NCI-H187 treated with DMSO at 0.1 percent for 48 hours (cell line): Measurements from ENCODE around the gene SAMD3.
"Not testable (repeated sequence)": the region's sequence is repeated elsewhere in the genome, so short reads cannot be mapped to it uniquely, and the experiment has no call there.

Experiments used
- DNase-seq: peaks from one replicate; lab custom pipeline; 2025; lab: John Stamatoyannopoulos, UW

The SAMD3 gene, protein sequence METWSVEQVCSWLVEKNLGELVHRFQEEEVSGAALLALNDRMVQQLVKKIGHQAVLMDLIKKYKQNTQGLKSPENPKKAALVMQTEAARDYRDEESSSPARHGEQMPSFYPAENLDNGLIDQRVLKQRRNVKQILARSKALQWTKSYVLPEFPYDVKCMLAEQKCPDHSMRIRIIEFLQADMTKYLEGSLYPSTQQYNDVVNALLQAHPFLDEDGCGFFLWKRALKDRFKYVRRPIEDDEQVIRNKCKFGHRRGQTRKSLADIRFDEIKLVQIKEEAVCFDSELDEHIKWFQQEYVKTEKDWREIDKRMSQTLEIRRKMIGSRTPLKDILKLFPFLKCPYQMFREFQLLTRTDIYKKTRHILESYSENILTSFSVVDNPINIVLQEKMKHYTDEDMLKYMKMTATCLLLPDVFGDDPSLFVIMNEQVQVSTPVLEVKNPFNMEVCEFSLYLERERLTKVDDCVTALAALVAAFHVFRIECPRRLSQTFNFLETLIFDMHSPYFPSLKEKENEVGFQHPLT

DNA sequence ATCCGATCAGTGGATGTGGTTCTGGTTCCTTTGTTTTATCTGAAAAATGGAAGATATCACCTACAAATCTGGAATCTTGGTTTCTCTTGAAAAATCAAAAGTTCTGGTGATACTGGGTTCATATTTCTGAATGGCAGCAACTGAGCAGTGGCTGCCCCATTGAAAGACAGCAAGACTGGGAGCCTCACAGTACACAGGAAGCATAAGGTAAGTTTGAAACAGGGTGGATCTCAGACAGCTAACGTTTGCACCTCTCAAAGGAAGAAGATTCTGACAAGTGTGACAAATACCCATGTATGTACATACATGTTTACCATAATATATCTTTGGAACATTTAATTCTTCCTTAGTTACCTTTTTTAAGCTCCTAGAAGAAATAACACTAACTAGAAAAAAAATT, at the start of gene SAMD3:
TSS of gene SAMD3 (minus strand) at position 177 of the 400 bp plus-strand sequence. CDS start 7,678 bp downstream, outside the sequence.
- no peak for DNase-seq

- DNase-seq: no peak
Observed at GRCh38 chr6:130269969-130270635, 47.4 kb upstream of the SAMD3 start.

- DNase-seq: not testable (repeated sequence)
Observed at GRCh38 chr6:130265553-130265952, 42.8 kb upstream of the SAMD3 start.

GRCh38 chr6:130262008-130262407, 39.3 kb upstream of the SAMD3 start:
- DNase-seq: no peak

DNA sequence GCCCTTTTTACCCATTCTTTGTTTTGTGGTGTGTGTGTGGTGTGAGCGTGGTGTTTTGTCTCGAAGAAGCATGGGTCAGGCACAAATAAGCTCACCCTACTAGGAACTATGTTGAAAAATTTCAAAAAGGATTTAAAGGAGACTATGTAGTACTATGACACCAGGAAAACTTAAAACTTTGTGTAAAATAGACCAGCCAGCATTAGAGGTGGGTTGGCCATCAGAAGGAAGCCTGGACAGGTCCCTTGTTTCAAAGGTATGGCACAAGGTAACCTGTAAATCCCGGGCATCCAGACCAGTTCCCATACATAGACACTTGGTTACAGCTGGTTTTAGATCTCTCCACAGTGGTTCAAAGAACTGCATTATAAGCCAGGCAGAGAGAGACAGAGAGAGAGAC, 38.8 kb upstream of the SAMD3 start:
- not testable (repeated sequence) for DNase-seq

DNA sequence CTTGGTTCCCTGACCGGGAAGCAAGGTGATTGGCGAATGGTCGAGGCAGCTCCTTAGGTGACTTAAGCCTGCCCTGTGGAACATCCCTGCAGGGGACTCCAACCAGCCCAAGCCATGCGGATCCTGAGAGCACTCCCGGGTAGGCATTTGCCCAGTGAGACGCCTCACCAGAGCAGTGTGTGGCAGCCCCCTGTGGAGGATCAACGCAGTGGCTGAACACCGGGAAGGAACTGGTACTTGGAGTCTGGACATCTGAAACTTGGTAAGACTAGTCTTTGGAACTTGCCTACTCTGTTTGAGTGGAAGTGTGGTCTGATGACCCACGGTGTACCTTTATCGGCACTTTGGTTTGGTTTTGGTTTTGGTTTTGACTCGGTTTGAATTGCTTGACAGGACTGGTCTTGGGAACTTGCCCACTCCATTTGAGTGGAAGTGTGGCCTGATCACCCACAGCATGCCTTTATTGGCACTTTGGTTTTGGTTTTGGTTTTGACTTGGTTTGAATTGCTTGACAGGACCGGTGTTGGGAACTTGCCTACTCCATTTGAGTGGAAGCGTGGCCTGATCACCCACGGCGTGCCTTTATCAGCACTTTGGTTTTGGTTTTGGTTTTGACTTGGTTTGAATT, 38.0 kb upstream of the SAMD3 start:
- DNase-seq: not testable (repeated sequence)

DNA sequence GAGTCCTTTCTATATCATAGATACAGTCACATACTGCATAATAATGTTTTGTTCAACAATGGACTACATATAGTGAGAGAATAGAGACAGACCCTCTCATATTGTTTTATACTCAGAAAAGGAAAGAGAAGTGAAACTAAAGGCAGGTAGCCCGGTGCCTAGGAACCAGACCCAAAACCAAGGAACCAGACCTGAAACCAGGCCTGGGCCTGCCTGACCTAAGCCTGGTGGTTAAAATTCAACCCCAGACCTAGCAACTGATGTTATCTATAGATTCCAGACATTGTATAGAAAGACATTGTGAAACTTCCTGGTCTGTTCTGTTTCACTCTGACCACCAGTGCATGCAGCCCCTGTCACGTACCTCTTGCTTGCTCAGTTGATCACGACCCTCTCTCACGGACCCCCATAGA, 37.3 kb upstream of the SAMD3 start:
- not testable (repeated sequence) for DNase-seq

- DNase-seq: no peak
Observed at GRCh38 chr6:130259557-130259956, 36.8 kb upstream of the SAMD3 start.

DNA sequence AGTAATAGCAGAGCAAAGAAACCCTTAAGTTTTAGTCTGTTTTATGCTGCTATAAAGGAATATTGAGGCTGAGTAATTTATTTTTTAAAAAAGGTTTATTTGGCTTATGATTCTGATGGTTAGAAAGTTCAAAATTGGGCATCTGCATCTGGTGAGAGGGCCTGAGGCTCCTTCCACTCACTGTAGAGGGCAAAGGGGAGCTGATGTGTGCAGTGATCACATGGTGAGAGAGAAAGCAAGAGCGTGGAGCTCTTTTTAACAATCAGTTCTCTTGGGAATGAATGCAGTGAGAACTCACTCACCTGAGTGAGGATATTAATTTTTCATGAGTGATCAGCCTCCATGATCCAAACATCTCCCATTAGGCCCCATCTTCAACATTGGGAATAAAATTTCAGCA, 36.4 kb upstream of the SAMD3 start:
- DNase-seq: no peak

DNA sequence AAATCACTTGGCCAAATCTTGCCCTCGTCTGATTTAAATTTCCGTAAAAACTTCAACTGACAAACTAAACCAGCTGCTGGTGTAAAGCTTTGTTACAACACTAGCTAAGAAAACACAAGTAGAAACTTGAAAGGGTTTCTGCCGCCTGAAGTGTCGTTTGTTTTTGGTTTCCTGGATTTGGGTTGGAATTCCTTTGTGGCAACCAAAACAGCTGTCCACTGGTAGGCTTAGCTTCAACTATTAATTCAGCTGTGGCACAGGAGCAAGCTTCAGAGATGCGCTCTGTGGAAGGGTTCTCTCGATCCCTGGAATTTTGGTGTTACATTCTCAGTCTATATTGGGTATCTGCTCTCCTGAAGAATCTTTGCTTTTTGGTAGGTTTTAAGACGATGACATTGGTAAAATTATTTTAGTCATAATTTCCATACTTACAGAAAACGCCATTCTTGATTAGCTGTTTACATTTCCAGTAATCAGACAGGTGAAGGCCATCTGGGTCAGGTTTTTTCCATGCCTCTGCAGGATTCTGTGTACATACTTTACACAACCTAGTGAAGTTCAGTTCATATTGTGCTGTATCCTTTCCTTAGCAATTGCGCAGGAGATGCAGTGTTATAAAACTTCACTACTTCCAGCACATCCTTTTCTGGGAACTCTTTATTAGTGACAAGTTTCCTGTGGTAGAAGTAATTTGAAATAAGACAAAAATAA, 29.9 kb upstream of the SAMD3 start:
- DNase-seq: no peak

- DNase-seq: no peak
Observed at GRCh38 chr6:130245267-130245666, 22.5 kb upstream of the SAMD3 start.

DNA sequence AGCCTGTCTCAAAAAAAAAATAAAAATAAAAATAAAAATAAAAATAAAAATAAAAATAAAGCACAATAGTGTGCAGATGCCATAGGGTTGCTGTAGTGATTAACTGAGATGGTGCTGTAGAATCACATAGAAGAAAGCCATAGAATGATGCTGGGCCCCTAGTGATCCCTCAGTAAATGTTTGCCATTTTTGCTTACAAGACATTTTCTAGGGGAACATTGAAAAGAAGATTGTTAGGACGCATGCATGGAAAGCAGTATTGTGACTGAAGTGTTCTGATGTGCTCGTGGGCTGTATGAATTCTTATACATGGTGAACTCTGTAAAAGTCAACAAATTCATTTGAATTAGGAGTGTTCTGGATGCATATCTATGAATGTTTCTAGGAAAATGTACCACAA, 22.0 kb upstream of the SAMD3 start:
- DNase-seq: no peak

DNA sequence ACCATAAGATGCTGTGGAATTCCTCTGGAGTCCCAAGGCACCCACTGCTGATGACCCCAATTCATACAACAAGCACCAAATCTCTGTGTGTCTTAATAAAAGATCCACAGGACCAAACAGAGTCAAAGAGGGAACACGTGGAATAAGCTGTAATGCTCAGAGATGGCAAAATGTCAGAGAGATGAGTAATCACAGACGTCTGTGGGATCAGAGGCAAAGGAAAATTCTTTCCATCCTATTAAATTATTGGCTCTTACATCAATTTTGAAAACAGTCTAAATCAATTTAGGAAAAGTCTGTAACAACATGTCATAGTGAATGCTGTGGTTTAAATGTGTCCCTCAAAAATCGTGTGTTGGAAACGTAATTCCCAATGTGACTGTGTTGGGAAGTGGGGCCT, 17.5 kb upstream of the SAMD3 start:
- DNase-seq: no peak

DNA sequence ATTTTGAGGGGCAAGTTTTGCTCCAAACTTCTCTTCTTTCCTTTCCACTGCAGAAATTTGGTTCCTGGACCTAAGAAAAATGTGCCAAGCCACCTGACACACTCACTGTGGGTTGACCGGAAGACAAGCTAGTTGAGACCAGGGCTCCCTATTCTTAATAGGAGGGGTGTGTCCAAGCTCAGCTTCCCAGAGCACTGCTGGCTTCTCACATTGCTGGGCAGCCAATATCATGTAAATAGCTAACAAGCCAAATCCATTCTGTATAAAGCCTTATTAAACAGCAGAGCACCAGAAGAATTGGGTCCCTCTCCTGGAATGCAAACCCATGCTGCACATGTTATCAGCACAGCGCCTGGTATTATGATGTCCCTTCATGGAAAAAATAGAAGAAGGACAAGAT, 17.0 kb upstream of the SAMD3 start:
- DNase-seq: no peak

- no peak for DNase-seq
Observed at GRCh38 chr6:130233330-130233729, 10.6 kb upstream of the SAMD3 start.

- not testable (repeated sequence) for DNase-seq
Observed at GRCh38 chr6:130230531-130230930, 7.8 kb upstream of the SAMD3 start.

GRCh38 chr6:130229645-130230044, 6.9 kb upstream of the SAMD3 start:
- DNase-seq: no peak

DNA sequence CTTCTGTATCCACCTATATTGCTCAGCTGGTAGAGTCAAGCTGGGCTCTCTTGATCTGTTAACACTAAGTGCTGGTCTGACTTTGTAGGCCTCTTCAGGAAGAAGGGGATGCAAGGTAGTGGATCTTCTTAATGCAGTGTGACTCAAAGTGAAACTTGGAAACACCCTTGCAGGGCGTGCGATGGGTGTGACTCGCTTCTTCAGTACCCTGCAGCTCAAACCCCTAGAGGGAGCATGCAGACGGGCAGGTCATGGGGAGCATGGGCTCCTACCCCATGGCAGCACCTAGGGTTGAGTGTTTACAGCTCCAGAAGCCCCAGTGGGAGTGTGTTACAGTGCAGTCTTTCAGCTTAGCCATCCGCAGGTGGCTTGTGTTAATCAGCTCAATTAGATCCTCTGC, 757 bp upstream of the SAMD3 start:
- DNase-seq: no peak

DNA sequence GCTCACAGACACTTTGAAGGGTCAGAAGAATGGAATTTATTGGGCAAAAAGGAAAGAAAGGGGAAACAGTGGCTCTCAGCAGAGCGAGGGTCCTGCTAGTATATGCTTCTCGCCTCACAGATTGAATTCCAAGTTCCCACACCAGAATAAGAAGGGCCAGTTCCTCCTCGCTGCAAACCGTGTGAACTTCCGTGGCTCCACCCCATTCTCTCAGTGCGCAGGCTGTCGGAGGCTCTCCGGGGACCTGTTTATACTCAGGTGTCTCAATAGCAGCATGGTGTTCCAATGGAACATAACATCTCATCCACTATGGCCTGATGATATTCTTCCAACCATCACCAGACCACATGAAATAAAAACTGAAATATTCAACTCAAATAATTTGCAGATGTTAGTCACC, 4.6 kb downstream of the SAMD3 start:
- DNase-seq: no peak

GRCh38 chr6:130216620-130217019, 6.1 kb downstream of the SAMD3 start:
- DNase-seq: no peak

DNA sequence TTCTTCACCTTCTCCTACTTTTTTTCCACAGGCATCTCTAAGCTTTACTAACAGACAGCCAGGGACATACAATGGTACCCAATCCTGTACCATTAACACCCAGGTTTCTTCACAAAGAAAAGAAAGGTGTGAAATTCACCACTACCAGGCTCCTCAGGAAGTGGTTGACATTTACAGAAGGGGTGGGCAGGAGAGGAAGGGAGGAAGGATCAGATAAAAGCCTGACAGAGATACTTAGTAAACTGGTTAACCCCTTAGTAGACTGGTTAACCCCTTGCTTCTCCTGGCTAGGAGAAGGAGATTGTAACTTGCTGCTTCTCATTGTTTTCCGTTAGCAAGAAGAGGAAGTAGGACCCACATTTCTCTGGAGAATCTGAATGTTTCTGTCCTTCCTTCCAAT, 7.2 kb downstream of the SAMD3 start:
- DNase-seq: no peak

- no peak for DNase-seq
Observed at GRCh38 chr6:130212215-130212874, 10.4 kb downstream of the SAMD3 start.
